HCT116 (cell line): Measurements from ENCODE around the gene EPHA4. TPM values are rescaled to one million over a fixed set of nuclear protein-coding genes. Genes with fewer than 3 reads are reported as not detected.

ENCODE experiments used
- ATAC-seq: fragments of 200-7000 bp; cut with Tn5 transposase; 2 replicates; pipeline ENCODE4 v1.9.1; 2020; ENCODE audit warnings: mild to moderate bottlenecking, moderate library complexity
- BruUV-seq: library from RNA; stranded (reverse); fragments of 400-500 nt; replicated peaks from 2 replicates; lab custom pipeline; 2021; lab: Mats Ljungman, UMichigan
- CTCF ChIA-PET: fragments of 300-600 bp; sonication (Branson Sonifier 250); formaldehyde crosslinking; loops from one replicate; lab custom pipeline; 2021; ENCODE audit warnings: antibody characterized with exemption; lab: Charles Lee
- POLR2A ChIA-PET: fragments of 300-600, 350-600 bp; sonication (Branson Sonifier 250); formaldehyde crosslinking; loops from one replicate; lab custom pipeline; 2021; ENCODE audit warnings: antibody characterized with exemption; lab: Charles Lee
- RAD21 ChIA-PET, 2 experiments: fragments of 300-600 bp; sonication (Branson Sonifier 250); formaldehyde crosslinking; loops; one replicate each; lab custom pipeline; 2023; ENCODE audit warnings: low total read pairs in 2 of 2; ENCODE audit not compliant: uncharacterized antibody in 2 of 2, unreplicated experiment in 2 of 2, low non-redundant PET in 1 of 2; lab: Charles Lee
- DNase-seq: peaks from one replicate; pipeline ENCODE4 v3.0.0-alpha.2; 2010; ENCODE audit warnings: low read depth, low spot score
- H2AFZ ChIP-seq: fragments of 200-600 bp; shearing (Covaris generic), sonication (generic); 2 replicates; pipeline ENCODE4 v1.6.1; 2017; ENCODE audit warnings: low read depth, mixed run types, mixed read lengths, antibody characterized with exemption, low read length; ENCODE audit not compliant: poor library complexity, severe bottlenecking
- H3K27ac ChIP-seq: 2 replicates; pipeline ENCODE4 v1.5.1; 2012; ENCODE audit warnings: low read depth, low read length
- H3K27me3 ChIP-seq: fragments of 200-600 bp; sonication (generic); 2 replicates; pipeline ENCODE4 v1.6.1; 2016; ENCODE audit warnings: mixed run types, low read length, mixed read lengths; ENCODE audit not compliant: insufficient read depth
- H3K36me3 ChIP-seq, 2 experiments: fragments of 200-500 bp in 1 of 2; fragments of 200-600 bp in 1 of 2; sonication (Bioruptor generic) in 1 of 2; sonication (generic) in 1 of 2; 2 replicates each; pipeline versions ENCODE4 v1.5.1 to v1.6.1; 2014 to 2016; ENCODE audit warnings: low read length in 2 of 2, inconsistent platforms in 1 of 2, mixed read lengths in 1 of 2, mixed run types in 1 of 2; ENCODE audit not compliant: insufficient read depth in 2 of 2, control insufficient read depth in 1 of 2
- H3K4me1 ChIP-seq, 2 experiments: fragments of 200-600 bp in 1 of 2; sonication (generic) in 1 of 2; 2 replicates each; pipeline versions ENCODE4 v1.5.1 to v1.6.1; 2012 to 2017; ENCODE audit warnings: low read length in 2 of 2, inconsistent platforms in 1 of 2, mild to moderate bottlenecking in 1 of 2, mixed read lengths in 1 of 2, mixed run types in 1 of 2, moderate library complexity in 1 of 2; ENCODE audit not compliant: insufficient read depth in 2 of 2, control insufficient read depth in 1 of 2
- H3K4me2 ChIP-seq: fragments of 200-600 bp; sonication (generic); 2 replicates; pipeline ENCODE4 v1.6.1; 2017; ENCODE audit warnings: mixed run types, low read length, mixed read lengths
- H3K4me3 ChIP-seq, 2 experiments: fragments of 200-600 bp in 1 of 2; sonication (generic) in 1 of 2; replicated peaks in 1 of 2; 2 replicates each; pipeline ENCODE4 v1.5.1; 2011 to 2016; ENCODE audit warnings: low read length in 2 of 2, control low read depth in 1 of 2, low read depth in 1 of 2, mild to moderate bottlenecking in 1 of 2, mixed read lengths in 1 of 2, mixed run types in 1 of 2
- H3K79me2 ChIP-seq: fragments of 200-600 bp; sonication (generic); 2 replicates; pipeline ENCODE4 v1.6.1; 2017; ENCODE audit warnings: mild to moderate bottlenecking, mixed run types, low read length, moderate library complexity, mixed read lengths; ENCODE audit not compliant: insufficient read depth
- H3K9ac ChIP-seq: fragments of 200-600 bp; sonication (generic); 2 replicates; pipeline ENCODE4 v1.6.1; 2016; ENCODE audit warnings: low read length, mixed read lengths
- H3K9me2 ChIP-seq: fragments of 200-600 bp; sonication (generic), shearing (Covaris generic); 2 replicates; pipeline ENCODE4 v1.6.1; 2017; ENCODE audit warnings: mixed run types, mild to moderate bottlenecking, moderate library complexity; ENCODE audit not compliant: insufficient read depth
- H3K9me3 ChIP-seq, 2 experiments: fragments of 200-500 bp in 1 of 2; fragments of 200-600 bp in 1 of 2; sonication (Bioruptor generic) in 1 of 2; sonication (generic) in 1 of 2; 2 replicates each; pipeline ENCODE4 v1.6.1; 2014 to 2017; ENCODE audit warnings: low read length in 2 of 2, mixed read lengths in 2 of 2, inconsistent platforms in 1 of 2, low read depth in 1 of 2, mild to moderate bottlenecking in 1 of 2, mixed run types in 1 of 2, moderate library complexity in 1 of 2; ENCODE audit not compliant: control insufficient read depth in 1 of 2, insufficient read depth in 1 of 2
- H4K20me1 ChIP-seq: fragments of 200-600 bp; sonication (generic), shearing (Covaris generic); 2 replicates; pipeline ENCODE4 v1.6.1; 2017; ENCODE audit warnings: mixed run types, mild to moderate bottlenecking, moderate library complexity; ENCODE audit not compliant: insufficient read depth
- CBX3 ChIP-seq: IDR thresholded peaks from 2 replicates; pipeline ENCODE4 v1.6.1; 2012; ENCODE audit warnings: low read depth
- CEBPB ChIP-seq: IDR thresholded peaks from 2 replicates; pipeline ENCODE4 v1.6.1; 2012; ENCODE audit warnings: low read depth
- FOSL1 ChIP-seq: IDR thresholded peaks from 2 replicates; pipeline ENCODE4 v1.6.1; 2012; ENCODE audit warnings: low read depth
- JUND ChIP-seq: IDR thresholded peaks from 2 replicates; pipeline ENCODE4 v1.6.1; 2012
- POLR2AphosphoS5 ChIP-seq: IDR thresholded peaks from 2 replicates; pipeline ENCODE4 v1.6.1; 2011; ENCODE audit warnings: mild to moderate bottlenecking, low read depth, low read length, moderate library complexity
- RAD21 ChIP-seq: IDR thresholded peaks from 2 replicates; pipeline ENCODE4 v1.6.1; 2012; ENCODE audit warnings: low read depth, mild to moderate bottlenecking
- TCF7L2 ChIP-seq: IDR thresholded peaks from 2 replicates; pipeline ENCODE4 v1.7.0; 2011; ENCODE audit warnings: borderline replicate concordance, inconsistent platforms; ENCODE audit not compliant: insufficient read depth, insufficient read length; ENCODE audit errors: extremely low read depth
- ZBTB33 ChIP-seq: IDR thresholded peaks from 2 replicates; pipeline ENCODE4 v1.6.1; 2011; ENCODE audit warnings: mild to moderate bottlenecking, low read length, moderate library complexity; ENCODE audit not compliant: insufficient replicate concordance; ENCODE audit errors: extremely low read depth
- ZFX ChIP-seq: fragments of 450-650 bp; IDR thresholded peaks from 2 replicates; pipeline ENCODE4 v1.6.1; 2017
- intact Hi-C: fragments of 100-400 bp; cut with micrococcal nuclease; formaldehyde crosslinking; loops from 2 replicates; pipeline ENCODE4 v1.10.0; 2022
- total RNA-seq: library from RNA; stranded (reverse); gene quantifications from one replicate; pipeline ENCODE4 v1.2.1, GENCODE V29; 2021; ENCODE audit not compliant: unreplicated experiment
- TF ChIP-seq, protein P1 (sequence below): IDR thresholded peaks from 2 replicates; pipeline ENCODE4 v1.6.1; 2012
- TF ChIP-seq, protein P2 (sequence below), 3 experiments: fragments of 200-600 bp in 1 of 3; sonication (generic) in 1 of 3; IDR thresholded peaks in 2 of 3; conservative IDR thresholded peaks in 1 of 3; 2 replicates each; pipeline ENCODE4 v1.5.1; 2012 to 2017; ENCODE audit warnings: low read depth in 2 of 3, low read length in 2 of 3, antibody characterized with exemption in 1 of 3, borderline replicate concordance in 1 of 3, control low read depth in 1 of 3, mild to moderate bottlenecking in 1 of 3, mixed read lengths in 1 of 3, mixed run types in 1 of 3, moderate library complexity in 1 of 3; ENCODE audit not compliant: insufficient read depth in 1 of 3
- TF ChIP-seq, protein P3 (sequence below): IDR thresholded peaks from 2 replicates; pipeline ENCODE4 v1.6.1; 2012; ENCODE audit warnings: low read depth

Gene EPHA4
- total RNA-seq, 1 experiment from 2014 or later, result 3.5 TPM

DNA sequence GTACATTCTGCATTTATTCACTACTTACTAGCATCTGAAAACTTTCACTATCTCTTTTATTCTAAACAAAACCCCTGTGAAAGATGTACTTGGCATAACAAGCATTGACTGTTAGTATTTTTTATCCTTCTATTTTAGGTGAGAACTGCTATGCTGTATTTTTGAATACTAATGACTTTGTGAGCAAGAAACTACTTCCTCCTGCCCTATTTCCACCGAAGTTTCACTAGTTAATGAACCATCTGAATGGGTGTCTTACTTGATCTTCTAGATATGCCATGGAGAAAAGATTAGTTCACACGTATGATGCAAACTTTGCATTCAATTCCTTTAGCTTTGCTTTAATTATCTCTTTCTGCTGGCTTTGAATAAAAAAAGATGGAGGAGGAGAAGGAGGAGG, 68.1 kb downstream of the EPHA4 start:
- Histone ChIP-seq H4K20me1 (no peaks in the 10 kb centered on the region), H3K9me2 (no peaks in the 10 kb centered on the region; the same call in 1 of the 2 replicates), H3K9me3 (no peaks in the 10 kb centered on the region), H3K4me3 (no peak overlapping the region), H3K36me3 (no peaks in the 10 kb centered on the region), H3K27ac (no peak overlapping the region), H3K79me2 (no peaks in the 10 kb centered on the region), H3K4me2 (no peak overlapping the region), H3K9ac (no peak overlapping the region), H3K27me3 (no peaks in the 10 kb centered on the region; the same call in 1 of the 2 replicates), H2AFZ (no peak overlapping the region), H3K4me1 (peaks cover 0 to 10% of the 10 kb centered on the region in 2 experiments; a peak in 1 of 4 replicates)
- BruUV-seq, result no TSS peak
- no peak for ATAC-seq
- ChIA-PET RAD21 (no interaction called here), POLR2A (no interaction called here), CTCF (no interaction called here)
- no peak for DNase-seq
- TF ChIP-seq, protein P1, sequence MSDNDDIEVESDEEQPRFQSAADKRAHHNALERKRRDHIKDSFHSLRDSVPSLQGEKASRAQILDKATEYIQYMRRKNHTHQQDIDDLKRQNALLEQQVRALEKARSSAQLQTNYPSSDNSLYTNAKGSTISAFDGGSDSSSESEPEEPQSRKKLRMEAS, result no peak
- no peak for TF ChIP-seq CBX3
- no peak for TF ChIP-seq TCF7L2
- TF ChIP-seq RAD21, result no peak
- TF ChIP-seq ZBTB33, result no peak
- TF ChIP-seq FOSL1, result no peak
- TF ChIP-seq, protein P2, sequence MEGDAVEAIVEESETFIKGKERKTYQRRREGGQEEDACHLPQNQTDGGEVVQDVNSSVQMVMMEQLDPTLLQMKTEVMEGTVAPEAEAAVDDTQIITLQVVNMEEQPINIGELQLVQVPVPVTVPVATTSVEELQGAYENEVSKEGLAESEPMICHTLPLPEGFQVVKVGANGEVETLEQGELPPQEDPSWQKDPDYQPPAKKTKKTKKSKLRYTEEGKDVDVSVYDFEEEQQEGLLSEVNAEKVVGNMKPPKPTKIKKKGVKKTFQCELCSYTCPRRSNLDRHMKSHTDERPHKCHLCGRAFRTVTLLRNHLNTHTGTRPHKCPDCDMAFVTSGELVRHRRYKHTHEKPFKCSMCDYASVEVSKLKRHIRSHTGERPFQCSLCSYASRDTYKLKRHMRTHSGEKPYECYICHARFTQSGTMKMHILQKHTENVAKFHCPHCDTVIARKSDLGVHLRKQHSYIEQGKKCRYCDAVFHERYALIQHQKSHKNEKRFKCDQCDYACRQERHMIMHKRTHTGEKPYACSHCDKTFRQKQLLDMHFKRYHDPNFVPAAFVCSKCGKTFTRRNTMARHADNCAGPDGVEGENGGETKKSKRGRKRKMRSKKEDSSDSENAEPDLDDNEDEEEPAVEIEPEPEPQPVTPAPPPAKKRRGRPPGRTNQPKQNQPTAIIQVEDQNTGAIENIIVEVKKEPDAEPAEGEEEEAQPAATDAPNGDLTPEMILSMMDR (IDR thresholded peaks at IDR 0.05 in 2 of 3, conservative IDR thresholded peaks at IDR 0.05 in 1 of 3; ENCODE audit: borderline replicate concordance in 1 of 3, insufficient read depth in 1 of 3, low read depth in 2 of 3, low read length in 2 of 3), result no peak
- no peak for TF ChIP-seq CEBPB
- TF ChIP-seq, protein P3, sequence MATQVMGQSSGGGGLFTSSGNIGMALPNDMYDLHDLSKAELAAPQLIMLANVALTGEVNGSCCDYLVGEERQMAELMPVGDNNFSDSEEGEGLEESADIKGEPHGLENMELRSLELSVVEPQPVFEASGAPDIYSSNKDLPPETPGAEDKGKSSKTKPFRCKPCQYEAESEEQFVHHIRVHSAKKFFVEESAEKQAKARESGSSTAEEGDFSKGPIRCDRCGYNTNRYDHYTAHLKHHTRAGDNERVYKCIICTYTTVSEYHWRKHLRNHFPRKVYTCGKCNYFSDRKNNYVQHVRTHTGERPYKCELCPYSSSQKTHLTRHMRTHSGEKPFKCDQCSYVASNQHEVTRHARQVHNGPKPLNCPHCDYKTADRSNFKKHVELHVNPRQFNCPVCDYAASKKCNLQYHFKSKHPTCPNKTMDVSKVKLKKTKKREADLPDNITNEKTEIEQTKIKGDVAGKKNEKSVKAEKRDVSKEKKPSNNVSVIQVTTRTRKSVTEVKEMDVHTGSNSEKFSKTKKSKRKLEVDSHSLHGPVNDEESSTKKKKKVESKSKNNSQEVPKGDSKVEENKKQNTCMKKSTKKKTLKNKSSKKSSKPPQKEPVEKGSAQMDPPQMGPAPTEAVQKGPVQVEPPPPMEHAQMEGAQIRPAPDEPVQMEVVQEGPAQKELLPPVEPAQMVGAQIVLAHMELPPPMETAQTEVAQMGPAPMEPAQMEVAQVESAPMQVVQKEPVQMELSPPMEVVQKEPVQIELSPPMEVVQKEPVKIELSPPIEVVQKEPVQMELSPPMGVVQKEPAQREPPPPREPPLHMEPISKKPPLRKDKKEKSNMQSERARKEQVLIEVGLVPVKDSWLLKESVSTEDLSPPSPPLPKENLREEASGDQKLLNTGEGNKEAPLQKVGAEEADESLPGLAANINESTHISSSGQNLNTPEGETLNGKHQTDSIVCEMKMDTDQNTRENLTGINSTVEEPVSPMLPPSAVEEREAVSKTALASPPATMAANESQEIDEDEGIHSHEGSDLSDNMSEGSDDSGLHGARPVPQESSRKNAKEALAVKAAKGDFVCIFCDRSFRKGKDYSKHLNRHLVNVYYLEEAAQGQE, result no peak
- no peak for TF ChIP-seq JUND
- no peak for TF ChIP-seq POLR2AphosphoS5
- TF ChIP-seq ZFX, result no peak
- intact Hi-C loops, result no loop called here
